ENCODE results near the gene ENOX1.

GRCh38 chr13:43431290-43431716 is 355.5 kb downstream of the ENOX1 start:
- TF ChIP-seq CTCF (conservative IDR thresholded peaks at IDR 0.05) (no peak), EZH2 (IDR thresholded peaks at IDR 0.05; ENCODE audit: low read depth) (no peak)
